Transverse colon (tissue), 4 donors: ENCODE results near the gene BPIFA3. TPM values are rescaled to one million over a fixed set of nuclear protein-coding genes. Genes with fewer than 3 reads are reported as not detected.

Source experiments
- DNase-seq: peaks from one replicate; pipeline ENCODE4 v3.0.0-alpha.2; 2019
- H3K27ac ChIP-seq, 4 donors: fragments of 200-600 bp; sonication (generic); 2 replicates each; pipeline ENCODE4 v1.5.1; 2016 to 2018; ENCODE audit warnings: inconsistent platforms in 4 of 4
- H3K27me3 ChIP-seq: fragments of 200-600 bp; sonication (generic); 2 replicates; pipeline ENCODE4 v1.5.1; 2017; ENCODE audit warnings: inconsistent platforms
- H3K36me3 ChIP-seq, 4 donors: fragments of 200-600 bp; sonication (generic); 2 replicates each; pipeline ENCODE4 v1.5.1; 2017 to 2019; ENCODE audit warnings: inconsistent platforms in 4 of 4
- H3K4me1 ChIP-seq, 4 donors: fragments of 200-600 bp; sonication (generic); 2 replicates each; pipeline ENCODE4 v1.5.1; 2017 to 2020; ENCODE audit warnings: inconsistent platforms in 4 of 4
- H3K4me3 ChIP-seq, 4 donors: fragments of 200-600 bp; sonication (generic); 1 replicate in 1 of 4; 2 replicates in 3 of 4; pipeline versions ENCODE4 v1.5.1 to v1.6.1; 2017 to 2019; ENCODE audit warnings: inconsistent platforms in 4 of 4
- H3K9me3 ChIP-seq, 2 donors: fragments of 200-600 bp; sonication (generic); 2 replicates each; pipeline ENCODE4 v1.5.1; 2017 to 2019; ENCODE audit warnings: inconsistent platforms in 2 of 2
- CTCF ChIP-seq, 5 experiments: fragments of 200-600 bp in 3 of 5; fragments of 450-650 bp in 2 of 5; sonication (generic) in 3 of 5; IDR thresholded peaks; 1 replicate in 2 of 5; 2 replicates in 3 of 5; pipeline ENCODE4 v1.5.1; 2016 to 2017; ENCODE audit warnings: antibody characterized with exemption in 5 of 5, inconsistent platforms in 3 of 5, mild to moderate bottlenecking in 2 of 5, moderate library complexity in 1 of 5
- EP300 ChIP-seq: sonication (generic); formaldehyde crosslinking; IDR thresholded peaks from one replicate; pipeline ENCODE4 v1.6.1; 2017; ENCODE audit warnings: antibody characterized with exemption, low read depth
- POLR2A ChIP-seq: fragments of 450-650 bp; IDR thresholded peaks from one replicate; pipeline ENCODE4 v1.6.1; 2016; ENCODE audit warnings: antibody characterized with exemption, mild to moderate bottlenecking, moderate library complexity
- POLR2AphosphoS5 ChIP-seq, 3 donors: sonication (generic); formaldehyde crosslinking; IDR thresholded peaks; one replicate each; pipeline ENCODE4 v1.6.1; 2016; ENCODE audit warnings: antibody characterized with exemption in 3 of 3
- WGBS, 2 donors: methylation state at CpG; one replicate each; pipeline ENCODE4 v1.1.5; 2018; ENCODE audit warnings: low coverage in 1 of 2; 5-methylcytosine and 5-hydroxymethylcytosine counted together
- in situ Hi-C, 4 donors: fragments of 200-750 bp; cut with MboI; loops; one replicate each; pipeline versions ENCODE4 v1.15.0 to v1.15.1; 2017; ENCODE audit warnings: low sequenced_read_pairs in 3 of 4, low pct_ligation_motif_present in 1 of 4, low pct_unique_long_range_greater_than_20kb in 1 of 4
- intact Hi-C: fragments of 100-400 bp; cut with DNase I; formaldehyde crosslinking; loops from one replicate; pipeline ENCODE4 v1.15.1; 2023; ENCODE audit warnings: low total_unique reads
- total RNA-seq, 4 donors: library from RNA; depleted of rRNA; stranded (reverse); fragments of >200 nt; gene quantifications; one replicate each; pipeline ENCODE4 v1.1.0, GENCODE V29; 2016

BPIFA3 gene
- total RNA-seq, 4 donors from 2014 or later, result not detected

- WGBS, 2 donors, result 0 to 58% methylated on average over 1 to 5 of the region's 5 CpGs
- peaks cover 9% of the 10 kb centered on the region for H3K27me3 ChIP-seq
- H3K4me1 ChIP-seq, result no peaks in the 10 kb centered on the region
- in situ Hi-C loops (no loop called here), intact Hi-C loops (no loop called here)
- no peak overlapping the region for H3K4me3 ChIP-seq
- DNase-seq, result no peak
- no peaks in the 10 kb centered on the region for H3K9me3 ChIP-seq
- TF ChIP-seq EP300 (no peak), POLR2AphosphoS5 (IDR thresholded peaks at IDR 0.05) (no peak), CTCF (IDR thresholded peaks at IDR 0.05) (no peak), POLR2A (no peak)
- H3K27ac ChIP-seq, result no peak overlapping the region
- no peaks in the 10 kb centered on the region for H3K36me3 ChIP-seq
These were observed 42.2 kb downstream of the BPIFA3 start for GRCh38 chr20:33259371-33259770.

GRCh38 chr20:33261465-33261864 is 44.3 kb downstream of the BPIFA3 start:
- Histone ChIP-seq H3K4me1 (no peaks in the 10 kb centered on the region), H3K27ac (no peak overlapping the region), H3K9me3 (no peaks in the 10 kb centered on the region), H3K36me3 (no peaks in the 10 kb centered on the region), H3K4me3 (no peak overlapping the region), H3K27me3 (peaks cover 9% of the 10 kb centered on the region)
- no peak for DNase-seq
- no peak for TF ChIP-seq CTCF (IDR thresholded peaks at IDR 0.05)
- TF ChIP-seq POLR2AphosphoS5 (IDR thresholded peaks at IDR 0.05), result no peak
- TF ChIP-seq POLR2A, result no peak
- TF ChIP-seq EP300, result no peak
- in situ Hi-C loops, result no loop called here
- WGBS, 2 donors, result 76% methylated on average over 4 of the region's 4 CpGs; no CpG with 5 or more reads in 1 of the 2 donors
- intact Hi-C loops, result no loop called here

- no peak for DNase-seq
- H3K27ac ChIP-seq, result no peak overlapping the region
- in situ Hi-C loops, result no loop called here
These were observed 45.5 kb downstream of the BPIFA3 start for GRCh38 chr20:33262658-33263065.

GRCh38 chr20:33263784-33264183 is 46.6 kb downstream of the BPIFA3 start:
- Histone ChIP-seq H3K27me3 (peaks cover 14% of the 10 kb centered on the region), H3K4me1 (no peaks in the 10 kb centered on the region), H3K9me3 (no peaks in the 10 kb centered on the region), H3K27ac (no peak overlapping the region), H3K36me3 (no peaks in the 10 kb centered on the region), H3K4me3 (no peak overlapping the region)
- TF ChIP-seq CTCF (IDR thresholded peaks at IDR 0.05) (no peak), EP300 (no peak), POLR2A (no peak), POLR2AphosphoS5 (IDR thresholded peaks at IDR 0.05) (no peak)
- WGBS, 2 donors, result 81% methylated on average over 5 of the region's 5 CpGs; no CpG with 5 or more reads in 1 of the 2 donors
- no peak for DNase-seq
- intact Hi-C loops (no loop called here), in situ Hi-C loops (no loop called here)

More at GRCh38 chr20:33262658-33263065, 45.5 kb downstream of the BPIFA3 start:
- TF ChIP-seq CTCF (IDR thresholded peaks at IDR 0.05) (peak in 3 of 5 experiments; percentile 16 to 35 (median 20)), POLR2AphosphoS5 (IDR thresholded peaks at IDR 0.05) (no peak)
- no peaks in the 10 kb centered on the region for H3K4me1 ChIP-seq
- H3K9me3 ChIP-seq, result no peaks in the 10 kb centered on the region
- intact Hi-C loops, result no loop called here
- H3K4me3 ChIP-seq, result no peak overlapping the region
- no peaks in the 10 kb centered on the region for H3K36me3 ChIP-seq
- 30 to 36% methylated on average over 3 to 5 of the region's 5 CpGs for WGBS, 2 donors
- H3K27me3 ChIP-seq, result peaks cover 10% of the 10 kb centered on the region
